ENCODE data around the gene DOCK3. TPM values are rescaled to one million over a fixed set of nuclear protein-coding genes. Genes with fewer than 3 reads are reported as not detected.

Gene DOCK3
- total and polyA plus RNA-seq, 4 donors = 11.0 to 35.7 (median 33.0) TPM

DNA sequence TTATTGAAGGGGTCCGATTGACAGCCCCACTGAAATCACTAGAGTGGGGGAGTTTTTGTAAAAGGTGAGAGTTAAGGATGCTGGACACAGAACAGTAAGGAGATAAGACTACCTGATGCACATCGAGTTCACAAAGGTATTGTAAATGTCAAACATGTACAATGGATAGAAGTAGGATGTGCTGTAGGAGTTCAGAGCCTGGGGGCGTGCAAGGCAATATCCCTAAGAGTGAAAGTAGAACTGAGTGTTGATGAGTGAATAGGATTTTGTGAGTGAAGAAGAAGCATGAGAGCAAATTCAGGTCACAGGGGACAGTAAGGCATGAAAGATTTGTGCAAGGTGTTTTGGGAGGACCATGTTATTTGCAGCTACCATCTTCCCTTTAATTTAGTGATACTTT lies 21.5 kb downstream of the DOCK3 start:
- H3K27ac ChIP-seq (ENCODE audit: low read depth, low read length) = no peak overlapping the region
- peaks cover under 1% of the 10 kb centered on the region for H3K9me3 ChIP-seq (ENCODE audit: control insufficient read depth, insufficient read depth, low read length)
- no peak for DNase-seq (ENCODE audit: low read depth in 4 of 6, low spot score in 6 of 6)
- no peaks in the 10 kb centered on the region for H3K27me3 ChIP-seq (ENCODE audit: control insufficient read depth, insufficient read depth, low read length)
- H3K4me3 ChIP-seq (ENCODE audit: low read depth, low read length) = no peak overlapping the region
- H3K4me1 ChIP-seq (ENCODE audit: control insufficient read depth, insufficient read depth, low read length) = no peaks in the 10 kb centered on the region
- no peaks in the 10 kb centered on the region for H3K36me3 ChIP-seq (ENCODE audit: control insufficient read depth, insufficient read depth, low read length)
- 100% methylated on average over 3 of the region's 3 CpGs for WGBS (ENCODE audit: insufficient coverage)

DNA sequence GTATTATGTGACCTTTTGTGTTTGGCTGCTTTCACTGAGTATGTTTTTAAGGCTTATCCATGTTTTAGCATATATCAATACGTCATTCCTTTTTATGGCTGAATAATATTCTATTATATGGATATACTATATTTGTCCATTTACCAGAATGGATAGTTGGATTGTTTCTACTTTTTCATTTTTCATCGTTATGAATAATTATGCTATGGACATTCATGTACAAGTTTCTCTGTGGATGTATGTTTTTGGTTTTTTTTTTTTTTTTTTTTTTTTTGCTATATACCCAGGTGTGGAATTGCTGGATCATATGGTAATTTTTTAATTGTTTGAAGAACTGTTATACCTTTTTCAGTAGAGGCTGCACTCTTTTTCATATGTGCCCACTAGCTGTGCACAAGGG lies 23.5 kb downstream of the DOCK3 start:
- H3K36me3 ChIP-seq (ENCODE audit: control insufficient read depth, insufficient read depth, low read length) = no peaks in the 10 kb centered on the region
- DNase-seq (ENCODE audit: low read depth in 4 of 6, low spot score in 6 of 6) = no peak
- H3K9me3 ChIP-seq (ENCODE audit: control insufficient read depth, insufficient read depth, low read length) = peaks cover 2% of the 10 kb centered on the region
- H3K4me3 ChIP-seq (ENCODE audit: low read depth, low read length) = no peak overlapping the region
- H3K4me1 ChIP-seq (ENCODE audit: control insufficient read depth, insufficient read depth, low read length) = no peaks in the 10 kb centered on the region
- no CpG with 5 or more reads among the region's 2 CpGs for WGBS (ENCODE audit: insufficient coverage)
- no peaks in the 10 kb centered on the region for H3K27me3 ChIP-seq (ENCODE audit: control insufficient read depth, insufficient read depth, low read length)
- no peak overlapping the region for H3K27ac ChIP-seq (ENCODE audit: low read depth, low read length)

DNA sequence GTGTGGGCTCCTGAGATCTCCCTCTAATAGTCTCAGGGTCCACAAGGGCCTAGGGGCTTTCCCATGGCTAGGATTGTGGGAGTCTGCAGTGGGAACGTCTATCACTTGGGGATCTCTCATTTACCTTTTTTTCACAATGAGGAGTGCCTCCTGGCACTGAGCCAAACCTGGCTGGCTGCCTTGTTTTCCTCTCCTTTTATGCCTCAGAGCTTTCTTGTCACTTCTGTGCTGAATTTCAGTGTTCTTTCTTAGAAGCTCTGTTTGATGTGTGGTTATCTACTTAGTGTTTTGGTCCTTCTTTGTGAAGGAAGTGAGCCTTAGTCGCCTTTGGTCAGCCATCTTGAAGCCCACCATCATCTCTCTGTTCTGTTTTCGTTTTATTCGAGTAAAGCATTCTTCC lies 33.9 kb downstream of the DOCK3 start:
- Histone ChIP-seq H3K4me3 (ENCODE audit: low read depth, low read length) (no peak overlapping the region), H3K9me3 (ENCODE audit: control insufficient read depth, insufficient read depth, low read length) (no peaks in the 10 kb centered on the region), H3K36me3 (ENCODE audit: control insufficient read depth, insufficient read depth, low read length) (no peaks in the 10 kb centered on the region), H3K27ac (ENCODE audit: low read depth, low read length) (no peak overlapping the region), H3K4me1 (ENCODE audit: control insufficient read depth, insufficient read depth, low read length) (no peaks in the 10 kb centered on the region), H3K27me3 (ENCODE audit: control insufficient read depth, insufficient read depth, low read length) (no peaks in the 10 kb centered on the region)
- DNase-seq (ENCODE audit: low read depth in 4 of 6, low spot score in 6 of 6) = peak in 4 of 6 donors; percentile 7 to 72 (median 39)
- WGBS (ENCODE audit: insufficient coverage) = 20% methylated on average over 1 of the region's 4 CpGs

DNA sequence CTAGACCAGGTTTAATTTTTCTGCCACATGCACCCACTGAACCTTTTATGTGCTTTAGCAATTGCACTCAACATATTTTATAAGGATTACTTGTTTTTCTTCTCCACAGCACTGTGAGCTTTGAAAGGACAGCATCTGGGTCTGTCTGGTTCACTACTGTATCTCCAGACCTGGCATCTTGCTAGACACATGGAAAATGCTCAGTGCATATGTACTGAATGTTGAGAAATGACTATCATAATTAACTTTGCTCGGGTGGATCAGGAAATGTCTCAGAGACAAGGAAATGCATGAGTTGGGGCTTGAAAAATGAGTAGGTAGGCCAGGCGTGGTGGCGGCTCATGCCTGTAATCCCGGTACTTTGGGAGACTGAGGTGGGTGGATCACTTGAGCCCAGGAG lies 40.2 kb downstream of the DOCK3 start:
- no peaks in the 10 kb centered on the region for H3K36me3 ChIP-seq (ENCODE audit: control insufficient read depth, insufficient read depth, low read length)
- 84% methylated on average over 4 of the region's 4 CpGs for WGBS (ENCODE audit: insufficient coverage)
- no peak overlapping the region for H3K4me3 ChIP-seq (ENCODE audit: low read depth, low read length)
- H3K9me3 ChIP-seq (ENCODE audit: control insufficient read depth, insufficient read depth, low read length) = no peaks in the 10 kb centered on the region
- H3K27me3 ChIP-seq (ENCODE audit: control insufficient read depth, insufficient read depth, low read length) = no peaks in the 10 kb centered on the region
- no peaks in the 10 kb centered on the region for H3K4me1 ChIP-seq (ENCODE audit: control insufficient read depth, insufficient read depth, low read length)
- DNase-seq (ENCODE audit: low read depth in 4 of 6, low spot score in 6 of 6) = peak in 2 of 6 donors; percentile 29 to 43
- H3K27ac ChIP-seq (ENCODE audit: low read depth, low read length) = no peak overlapping the region

DNA sequence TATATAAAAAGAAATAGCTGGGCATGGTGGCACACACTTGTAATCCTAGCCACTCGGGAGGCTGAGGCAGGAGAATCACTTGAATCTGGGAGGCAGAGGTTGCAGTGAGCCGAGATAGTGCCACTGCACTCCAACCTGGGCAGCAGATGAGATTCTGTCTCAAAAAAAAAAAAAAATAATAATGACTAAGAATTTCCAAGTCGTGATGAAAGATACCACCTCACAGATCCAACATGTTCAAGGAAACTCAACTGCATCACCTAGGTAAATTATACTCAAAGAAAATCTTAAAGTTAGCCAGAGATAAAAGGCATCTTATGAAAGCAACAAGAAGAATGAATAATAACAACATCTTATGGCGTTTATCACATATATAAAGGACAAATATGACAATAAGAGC lies 50.1 kb downstream of the DOCK3 start:
- no peaks in the 10 kb centered on the region for H3K4me1 ChIP-seq (ENCODE audit: control insufficient read depth, insufficient read depth, low read length)
- 80% methylated on average over 1 of the region's 4 CpGs for WGBS (ENCODE audit: insufficient coverage)
- no peaks in the 10 kb centered on the region for H3K27me3 ChIP-seq (ENCODE audit: control insufficient read depth, insufficient read depth, low read length)

DNA sequence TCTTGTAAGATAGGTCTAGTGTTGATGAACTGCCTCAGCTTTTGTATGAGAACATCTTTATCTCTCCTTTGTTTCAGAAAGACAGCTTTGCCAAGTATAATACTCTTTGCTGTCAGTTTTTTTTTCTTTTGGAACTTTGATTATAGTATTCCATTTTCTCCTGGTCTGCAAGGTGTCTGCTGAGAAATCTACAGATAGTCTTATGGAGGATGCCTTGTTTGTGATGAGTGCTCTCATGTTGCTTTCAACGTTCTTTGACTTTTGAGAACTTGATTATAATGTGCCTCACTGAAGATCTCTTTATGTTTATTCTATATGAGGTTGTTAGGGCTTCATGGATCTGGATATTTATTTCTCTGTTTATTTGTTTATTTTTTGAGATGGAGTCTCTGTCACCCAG lies 60.3 kb downstream of the DOCK3 start:
- no peaks in the 10 kb centered on the region for H3K27me3 ChIP-seq (ENCODE audit: control insufficient read depth, insufficient read depth, low read length)
- H3K36me3 ChIP-seq (ENCODE audit: control insufficient read depth, insufficient read depth, low read length) = no peaks in the 10 kb centered on the region
- no peak overlapping the region for H3K4me3 ChIP-seq (ENCODE audit: low read depth, low read length)
- H3K9me3 ChIP-seq (ENCODE audit: control insufficient read depth, insufficient read depth, low read length) = peaks cover 1% of the 10 kb centered on the region
- H3K27ac ChIP-seq (ENCODE audit: low read depth, low read length) = no peak overlapping the region
- WGBS (ENCODE audit: insufficient coverage) = 0% methylated on average over 1 of the region's 1 CpG
- peaks cover 6% of the 10 kb centered on the region for H3K4me1 ChIP-seq (ENCODE audit: control insufficient read depth, insufficient read depth, low read length)
- DNase-seq (ENCODE audit: low read depth in 4 of 6, low spot score in 6 of 6) = no peak

More for the DNA sequence above, 50.1 kb downstream of the DOCK3 start:
- H3K4me3 ChIP-seq (ENCODE audit: low read depth, low read length) = no peak overlapping the region
- DNase-seq (ENCODE audit: low read depth in 4 of 6, low spot score in 6 of 6) = no peak
- H3K36me3 ChIP-seq (ENCODE audit: control insufficient read depth, insufficient read depth, low read length) = no peaks in the 10 kb centered on the region
- H3K9me3 ChIP-seq (ENCODE audit: control insufficient read depth, insufficient read depth, low read length) = peaks cover 2% of the 10 kb centered on the region
- no peak overlapping the region for H3K27ac ChIP-seq (ENCODE audit: low read depth, low read length)

DNA sequence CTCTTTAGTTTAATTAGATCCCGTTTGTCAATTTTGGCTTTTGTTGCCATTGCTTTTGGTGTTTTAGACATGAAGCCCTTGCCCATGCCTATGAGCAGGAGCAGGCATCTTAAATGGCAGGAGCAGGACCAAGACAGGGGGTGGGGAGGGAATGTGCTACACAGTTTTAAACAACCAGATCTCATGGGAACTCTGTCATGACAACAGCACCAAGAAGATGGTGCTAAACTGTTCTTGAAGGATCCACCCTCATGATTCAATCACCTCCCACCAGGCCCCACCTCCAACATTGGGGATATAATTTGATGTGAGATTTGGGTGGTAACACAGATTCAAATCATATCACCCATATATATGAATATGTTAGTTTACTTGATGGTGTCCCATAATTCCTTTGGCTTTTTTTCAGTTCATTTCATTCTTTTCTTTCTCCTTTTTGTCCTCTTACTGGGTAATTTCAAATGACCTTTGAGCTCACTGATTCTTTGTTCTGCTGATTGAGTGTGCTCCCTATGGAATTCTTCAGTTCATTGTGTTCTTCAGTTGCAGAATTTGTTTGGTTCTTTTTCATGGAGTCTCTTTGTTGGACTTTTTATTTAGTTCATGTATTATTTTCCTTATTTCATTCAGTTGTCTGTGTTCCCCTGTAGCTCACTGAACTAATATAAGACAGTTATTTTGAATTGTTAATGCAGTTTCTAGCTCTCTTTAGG lies 62.6 kb downstream of the DOCK3 start:
- Histone ChIP-seq H3K4me3 (ENCODE audit: low read depth, low read length) (no peak overlapping the region), H3K4me1 (ENCODE audit: control insufficient read depth, insufficient read depth, low read length) (peaks cover 6% of the 10 kb centered on the region), H3K27ac (ENCODE audit: low read depth, low read length) (no peak overlapping the region), H3K36me3 (ENCODE audit: control insufficient read depth, insufficient read depth, low read length) (no peaks in the 10 kb centered on the region), H3K9me3 (ENCODE audit: control insufficient read depth, insufficient read depth, low read length) (peaks cover 1% of the 10 kb centered on the region), H3K27me3 (ENCODE audit: control insufficient read depth, insufficient read depth, low read length) (no peaks in the 10 kb centered on the region)
- DNase-seq (ENCODE audit: low read depth in 4 of 6, low spot score in 6 of 6) = no peak
- WGBS (ENCODE audit: insufficient coverage) = 71% methylated on average over 1 of the region's 1 CpG

DNA sequence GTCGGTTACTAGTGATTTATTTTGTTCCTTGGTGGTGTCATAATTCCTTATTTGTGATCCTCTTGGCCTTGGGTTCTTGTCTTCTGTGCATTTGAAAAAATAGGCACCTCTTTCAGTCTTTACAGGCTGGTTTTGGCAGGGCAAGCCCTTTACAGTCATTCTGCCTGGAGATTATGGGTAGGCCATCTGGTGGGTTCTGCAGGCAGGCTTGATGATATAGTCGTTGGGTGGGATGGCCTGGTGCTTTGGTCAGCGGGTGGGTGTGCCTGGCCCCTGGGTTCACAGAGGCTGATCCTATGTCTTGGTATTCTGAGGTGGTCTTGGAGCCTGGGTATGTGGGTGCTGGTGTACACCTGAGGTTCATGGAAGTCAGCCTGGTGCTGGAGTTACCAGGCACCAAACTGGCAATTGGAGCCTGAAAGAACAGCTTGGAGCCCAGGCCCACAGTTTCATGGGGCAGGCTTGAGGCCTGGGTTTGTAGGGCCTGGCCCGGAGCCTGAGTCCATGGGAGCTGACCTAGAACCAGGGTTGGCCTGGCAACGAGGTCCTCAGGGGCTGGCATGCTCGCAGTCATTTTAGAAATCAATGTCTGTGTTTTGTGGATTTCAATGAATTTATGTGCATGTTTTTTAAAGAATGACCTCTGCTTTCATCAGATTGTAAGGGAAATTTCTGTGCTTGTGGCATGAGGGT lies 63.3 kb downstream of the DOCK3 start:
- H3K9me3 ChIP-seq (ENCODE audit: control insufficient read depth, insufficient read depth, low read length) = peaks cover 1% of the 10 kb centered on the region
- no peak overlapping the region for H3K27ac ChIP-seq (ENCODE audit: low read depth, low read length)
- H3K36me3 ChIP-seq (ENCODE audit: control insufficient read depth, insufficient read depth, low read length) = no peaks in the 10 kb centered on the region
- H3K4me1 ChIP-seq (ENCODE audit: control insufficient read depth, insufficient read depth, low read length) = peaks cover 6% of the 10 kb centered on the region
- no peaks in the 10 kb centered on the region for H3K27me3 ChIP-seq (ENCODE audit: control insufficient read depth, insufficient read depth, low read length)
- DNase-seq (ENCODE audit: low read depth in 4 of 6, low spot score in 6 of 6) = peak in 1 of 6 donors; percentile 2
- WGBS (ENCODE audit: insufficient coverage) = 67% methylated on average over 6 of the region's 6 CpGs
- no peak overlapping the region for H3K4me3 ChIP-seq (ENCODE audit: low read depth, low read length)

DNA sequence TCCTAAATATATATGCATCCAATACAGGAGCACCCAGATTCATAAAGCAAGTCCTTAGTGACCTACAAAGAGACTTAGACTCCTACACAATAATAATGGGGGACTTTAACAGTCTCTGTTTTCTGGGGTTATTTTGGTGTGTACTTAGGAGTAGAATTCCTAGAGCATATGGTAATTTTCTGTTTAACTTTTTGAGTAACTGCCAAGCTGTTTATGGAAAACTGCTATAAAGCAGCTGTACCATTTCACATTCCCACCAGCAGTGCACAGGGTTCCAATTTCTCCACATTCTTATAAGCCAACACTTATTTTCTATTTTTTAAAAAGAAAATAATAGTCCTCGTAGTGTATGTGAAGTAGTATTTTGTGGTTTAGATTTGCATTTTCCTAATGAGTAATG lies 68.9 kb downstream of the DOCK3 start:
- no peak overlapping the region for H3K27ac ChIP-seq (ENCODE audit: low read depth, low read length)
- H3K9me3 ChIP-seq (ENCODE audit: control insufficient read depth, insufficient read depth, low read length) = peaks cover 1% of the 10 kb centered on the region
- no peak for DNase-seq (ENCODE audit: low read depth in 4 of 6, low spot score in 6 of 6)

DNA sequence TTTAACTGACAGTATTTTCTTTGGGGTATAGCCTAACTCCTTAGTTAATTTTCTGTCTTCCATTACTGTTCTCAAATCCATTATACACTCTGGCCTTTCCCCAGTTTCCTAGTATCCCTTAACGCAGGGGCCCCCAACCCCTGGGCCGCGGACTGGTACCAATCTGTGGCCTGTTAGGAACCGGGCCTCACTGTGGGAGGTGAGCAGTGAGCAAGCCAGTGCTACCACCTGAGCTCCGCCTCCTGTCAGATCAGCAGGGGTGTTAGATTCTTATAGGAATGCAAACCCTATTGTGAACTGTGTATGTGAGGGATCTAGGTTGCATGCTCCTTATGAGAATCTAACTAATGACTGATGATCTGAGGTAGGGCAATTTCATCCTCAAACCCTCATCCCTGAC lies 75.1 kb downstream of the DOCK3 start:
- Histone ChIP-seq H3K27me3 (ENCODE audit: control insufficient read depth, insufficient read depth, low read length) (no peaks in the 10 kb centered on the region), H3K36me3 (ENCODE audit: control insufficient read depth, insufficient read depth, low read length) (no peaks in the 10 kb centered on the region), H3K27ac (ENCODE audit: low read depth, low read length) (no peak overlapping the region), H3K4me3 (ENCODE audit: low read depth, low read length) (no peak overlapping the region), H3K4me1 (ENCODE audit: control insufficient read depth, insufficient read depth, low read length) (no peaks in the 10 kb centered on the region), H3K9me3 (ENCODE audit: control insufficient read depth, insufficient read depth, low read length) (peaks cover 1% of the 10 kb centered on the region)
- 71% methylated on average over 3 of the region's 5 CpGs for WGBS (ENCODE audit: insufficient coverage)
- no peak for DNase-seq (ENCODE audit: low read depth in 4 of 6, low spot score in 6 of 6)

More for the DNA sequence above, 68.9 kb downstream of the DOCK3 start:
- Histone ChIP-seq H3K36me3 (ENCODE audit: control insufficient read depth, insufficient read depth, low read length) (no peaks in the 10 kb centered on the region), H3K4me1 (ENCODE audit: control insufficient read depth, insufficient read depth, low read length) (no peaks in the 10 kb centered on the region), H3K4me3 (ENCODE audit: low read depth, low read length) (no peak overlapping the region), H3K27me3 (ENCODE audit: control insufficient read depth, insufficient read depth, low read length) (no peaks in the 10 kb centered on the region)
- WGBS (ENCODE audit: insufficient coverage) = no CpG with 5 or more reads among the region's 1 CpG
